HepG2 (cell line): ENCODE results near the gene FGF2. TPM values are rescaled to one million over a fixed set of nuclear protein-coding genes. Genes with fewer than 3 reads are reported as not detected.

Experiments used
- ATAC-seq: fragments of 200-7000 bp; cut with Tn5 transposase; 3 replicates; pipeline ENCODE4 v1.9.1; 2020; ENCODE audit warnings: mild to moderate bottlenecking, moderate library complexity
- BruUV-seq: library from RNA; stranded (reverse); fragments of 400-500 nt; replicated peaks from 2 replicates; lab custom pipeline; 2021; lab: Mats Ljungman, UMichigan
- CTCF ChIA-PET: fragments of 300-600 bp; formaldehyde crosslinking; extraction: SDS; loops from one replicate; lab custom pipeline; 2021; ENCODE audit warnings: low total read pairs, inconsistent platforms, low intra/inter-chr PET ratio; lab: Yijun Ruan, JAX
- POLR2A ChIA-PET: fragments of 350-600 bp; sonication (Branson Sonifier 250); formaldehyde crosslinking; loops from one replicate; lab custom pipeline; 2020; ENCODE audit warnings: antibody characterized with exemption, inconsistent platforms; lab: Yijun Ruan, JAX
- DNase-seq: peaks from one replicate; pipeline ENCODE4 v3.0.0-alpha.2; 2015; ENCODE audit warnings: low spot score
- FAIRE-seq: peaks from 3 replicates; lab custom pipeline; 2011; peaks lifted over from hg19 to GRCh38; lab: Jason Lieb, UNC
- H2AFZ ChIP-seq: one replicate; pipeline ENCODE4 v1.6.1; 2011; ENCODE audit warnings: low read length, inconsistent platforms
- H3K27ac ChIP-seq: fragments of 300-600 bp; 3 replicates; pipeline ENCODE4 v1.8.0; 2011; ENCODE audit warnings: mixed run types, mild to moderate bottlenecking, mixed read lengths, low read length, inconsistent platforms; ENCODE audit not compliant: insufficient read depth; ENCODE audit errors: extremely low read length
- H3K27me3 ChIP-seq, 2 experiments: fragments of 200-600 bp in 1 of 2; 2 replicates in 1 of 2; 3 replicates in 1 of 2; pipeline versions ENCODE4 v1.6.0 to v1.8.0; 2011; ENCODE audit warnings: low read length in 2 of 2, mild to moderate bottlenecking in 2 of 2, moderate library complexity in 2 of 2, inconsistent platforms in 1 of 2; ENCODE audit not compliant: insufficient read depth in 2 of 2, control insufficient read depth in 1 of 2
- H3K36me3 ChIP-seq, 2 experiments: fragments of 200-600 bp in 1 of 2; replicated peaks in 1 of 2; 2 replicates in 1 of 2; 3 replicates in 1 of 2; pipeline versions ENCODE4 v1.5.1 to v1.8.0; 2011; ENCODE audit warnings: low read length in 2 of 2, inconsistent platforms in 1 of 2; ENCODE audit not compliant: insufficient read depth in 2 of 2, control insufficient read depth in 1 of 2
- H3K4me1 ChIP-seq: 2 replicates; pipeline ENCODE4 v1.5.1; 2012; ENCODE audit warnings: low read length, inconsistent platforms; ENCODE audit not compliant: insufficient read depth
- H3K4me2 ChIP-seq: 2 replicates; pipeline ENCODE4 v1.6.0; 2011; ENCODE audit warnings: low read depth, low read length, inconsistent platforms
- H3K4me3 ChIP-seq, 3 experiments: fragments of 200-600 bp in 1 of 3; sonication (generic), shearing (Covaris generic) in 1 of 3; replicated peaks in 1 of 3; 2 replicates each; pipeline ENCODE4 v1.5.1; 2011 to 2016; ENCODE audit warnings: low read length in 3 of 3, inconsistent platforms in 2 of 3, low read depth in 2 of 3, mild to moderate bottlenecking in 2 of 3, control low read depth in 1 of 3, mixed read lengths in 1 of 3; ENCODE audit not compliant: insufficient read depth in 1 of 3
- H3K79me2 ChIP-seq: one replicate; pipeline ENCODE4 v1.6.1; 2011; ENCODE audit warnings: low read length, inconsistent platforms; ENCODE audit not compliant: insufficient read depth
- H3K9ac ChIP-seq: 2 replicates; pipeline ENCODE4 v1.6.0; 2011; ENCODE audit warnings: mild to moderate bottlenecking, low read depth, low read length, inconsistent platforms; ENCODE audit not compliant: insufficient read depth
- H3K9me3 ChIP-seq: 2 replicates; pipeline ENCODE4 v1.5.1; 2012; ENCODE audit warnings: mild to moderate bottlenecking, low read length
- H4K20me1 ChIP-seq: 2 replicates; pipeline ENCODE4 v1.6.0; 2011; ENCODE audit warnings: inconsistent platforms, mild to moderate bottlenecking, low read length, moderate library complexity; ENCODE audit not compliant: insufficient read depth
- ARHGAP35 ChIP-seq: sonication (generic); formaldehyde crosslinking; IDR thresholded peaks from 2 replicates; pipeline ENCODE4 v1.9.0; 2022; ENCODE audit warnings: mild to moderate bottlenecking, inconsistent platforms, moderate library complexity, missing genetic modification reagents, borderline replicate concordance
- CC2D1A ChIP-seq: sonication (generic); formaldehyde crosslinking; IDR thresholded peaks from 2 replicates; pipeline ENCODE4 v1.8.1; 2023; ENCODE audit warnings: mild to moderate bottlenecking, missing genetic modification reagents
- GTF3A ChIP-seq: sonication (generic); formaldehyde crosslinking; conservative IDR thresholded peaks from 2 replicates; pipeline ENCODE4 v1.4.0; 2020; ENCODE audit warnings: mild to moderate bottlenecking, missing genetic modification reagents
- RNF2 ChIP-seq: fragments of 450-650 bp; conservative IDR thresholded peaks from 2 replicates; pipeline ENCODE4 v1.6.1; 2016; ENCODE audit warnings: low read depth
- SMAD9 ChIP-seq: sonication (generic); formaldehyde crosslinking; IDR thresholded peaks from 2 replicates; pipeline ENCODE4 v1.5.1; 2020; ENCODE audit warnings: mild to moderate bottlenecking, missing genetic modification reagents
- ZBTB7A ChIP-seq: sonication (generic); formaldehyde crosslinking; IDR thresholded peaks from 2 replicates; pipeline ENCODE4 v1.8.0; 2022; ENCODE audit warnings: mild to moderate bottlenecking, missing genetic modification reagents
- ZNF12 ChIP-seq: sonication (generic); formaldehyde crosslinking; IDR thresholded peaks from 2 replicates; pipeline ENCODE4 v1.5.0; 2020; ENCODE audit warnings: missing genetic modification reagents
- ZNF44 ChIP-seq: sonication (generic); formaldehyde crosslinking; IDR thresholded peaks from 2 replicates; pipeline ENCODE4 v1.5.1; 2020; ENCODE audit warnings: mild to moderate bottlenecking, missing genetic modification reagents
- ZNF549 ChIP-seq: sonication (generic); formaldehyde crosslinking; IDR thresholded peaks from 2 replicates; pipeline ENCODE4 v1.5.0; 2020; ENCODE audit warnings: missing genetic modification reagents
- in situ Hi-C: cut with HindIII; loops from 2 replicates; pipeline ENCODE4 v1.10.0; 2017; ENCODE audit warnings: low pct_unique_long_range_greater_than_20kb; ENCODE audit not compliant: extremely low pct_ligation_motif_present
- intact Hi-C: fragments of 100-400 bp; cut with micrococcal nuclease; formaldehyde crosslinking; loops from one replicate; pipeline ENCODE4 v1.10.0; 2022; ENCODE audit not compliant: unreplicated experiment
- polyA plus RNA-seq, 8 experiments: library from polyadenylated mRNA; depleted of rRNA in 3 of 8; stranded (reverse) in 7 of 8; unstranded in 1 of 8; fragments of >200 nt; fragmentation: Illumina TruSeq in 4 of 8; extraction: Trizol in 4 of 8; gene quantifications; 2 replicates each; pipeline versions ENCODE4 v1.2.1 to v1.2.3, GENCODE V29; 2011 to 2016; ENCODE audit warnings: low read depth in 4 of 8, missing spikeins in 1 of 8, mixed read lengths in 1 of 8; ENCODE audit not compliant: insufficient read depth in 1 of 8
- total RNA-seq, 5 experiments: library from RNA; depleted of rRNA; stranded (reverse); fragments of >200 nt; fragmentation: Illumina TruSeq; extraction: Trizol; gene quantifications; 2 replicates each; pipeline ENCODE4 v1.2.3, GENCODE V29; 2016; ENCODE audit warnings: low read depth in 1 of 5
- TF ChIP-seq, protein P1 (sequence below): sonication (generic); formaldehyde crosslinking; IDR thresholded peaks from 2 replicates; pipeline ENCODE4 v1.4.0; 2020; ENCODE audit warnings: mild to moderate bottlenecking, missing genetic modification reagents
- TF ChIP-seq, protein P2 (sequence below): sonication (generic); formaldehyde crosslinking; IDR thresholded peaks from 2 replicates; pipeline ENCODE4 v1.4.0; 2020; ENCODE audit warnings: missing genetic modification reagents, borderline replicate concordance
- TF ChIP-seq, protein P3 (sequence below): sonication (generic); formaldehyde crosslinking; IDR thresholded peaks from 2 replicates; pipeline ENCODE4 v1.4.0; 2020; ENCODE audit warnings: missing genetic modification reagents, borderline replicate concordance

Gene FGF2
- total and polyA plus RNA-seq, 2 of the 13 experiments (the other 11 are each of a cell fraction or from before 2014, with no cell fraction given) = 0.01 to 0.02 TPM

DNA sequence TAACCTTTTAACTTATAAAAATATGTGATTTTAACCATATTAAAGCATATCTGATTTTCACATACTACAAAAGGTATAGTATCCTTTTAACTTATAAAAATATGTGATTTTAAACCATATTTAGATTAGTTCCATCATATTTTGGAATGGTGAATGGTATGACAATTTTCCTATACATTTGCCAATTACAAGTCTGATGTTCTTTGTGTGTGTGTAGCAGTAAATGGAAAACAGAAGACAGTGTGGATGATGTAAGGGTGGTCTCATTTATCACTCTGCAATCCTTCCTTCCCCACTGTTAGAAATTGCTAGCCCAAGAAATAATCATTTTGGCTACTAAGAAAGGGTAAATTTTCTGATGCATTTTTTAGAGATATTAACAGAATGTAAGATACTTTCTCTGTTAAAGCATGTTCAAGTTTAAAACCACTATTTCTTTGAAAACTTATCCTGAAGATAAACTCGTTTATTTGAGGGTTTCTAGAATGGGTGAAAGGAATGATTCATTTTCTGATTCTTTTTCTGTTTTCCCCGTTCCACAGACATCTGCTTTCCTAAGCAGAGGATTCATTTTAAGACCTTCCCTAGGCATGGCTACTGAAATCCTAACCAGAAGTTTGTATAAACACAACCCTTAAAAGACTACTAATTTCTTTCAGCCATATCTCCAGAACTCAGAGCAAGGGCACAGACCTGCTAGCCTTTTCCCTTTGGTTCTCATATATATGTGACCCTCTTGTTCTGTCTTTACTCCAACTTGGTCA lies 74.8 kb downstream of the FGF2 start (continued):
- TF ChIP-seq, protein P1, sequence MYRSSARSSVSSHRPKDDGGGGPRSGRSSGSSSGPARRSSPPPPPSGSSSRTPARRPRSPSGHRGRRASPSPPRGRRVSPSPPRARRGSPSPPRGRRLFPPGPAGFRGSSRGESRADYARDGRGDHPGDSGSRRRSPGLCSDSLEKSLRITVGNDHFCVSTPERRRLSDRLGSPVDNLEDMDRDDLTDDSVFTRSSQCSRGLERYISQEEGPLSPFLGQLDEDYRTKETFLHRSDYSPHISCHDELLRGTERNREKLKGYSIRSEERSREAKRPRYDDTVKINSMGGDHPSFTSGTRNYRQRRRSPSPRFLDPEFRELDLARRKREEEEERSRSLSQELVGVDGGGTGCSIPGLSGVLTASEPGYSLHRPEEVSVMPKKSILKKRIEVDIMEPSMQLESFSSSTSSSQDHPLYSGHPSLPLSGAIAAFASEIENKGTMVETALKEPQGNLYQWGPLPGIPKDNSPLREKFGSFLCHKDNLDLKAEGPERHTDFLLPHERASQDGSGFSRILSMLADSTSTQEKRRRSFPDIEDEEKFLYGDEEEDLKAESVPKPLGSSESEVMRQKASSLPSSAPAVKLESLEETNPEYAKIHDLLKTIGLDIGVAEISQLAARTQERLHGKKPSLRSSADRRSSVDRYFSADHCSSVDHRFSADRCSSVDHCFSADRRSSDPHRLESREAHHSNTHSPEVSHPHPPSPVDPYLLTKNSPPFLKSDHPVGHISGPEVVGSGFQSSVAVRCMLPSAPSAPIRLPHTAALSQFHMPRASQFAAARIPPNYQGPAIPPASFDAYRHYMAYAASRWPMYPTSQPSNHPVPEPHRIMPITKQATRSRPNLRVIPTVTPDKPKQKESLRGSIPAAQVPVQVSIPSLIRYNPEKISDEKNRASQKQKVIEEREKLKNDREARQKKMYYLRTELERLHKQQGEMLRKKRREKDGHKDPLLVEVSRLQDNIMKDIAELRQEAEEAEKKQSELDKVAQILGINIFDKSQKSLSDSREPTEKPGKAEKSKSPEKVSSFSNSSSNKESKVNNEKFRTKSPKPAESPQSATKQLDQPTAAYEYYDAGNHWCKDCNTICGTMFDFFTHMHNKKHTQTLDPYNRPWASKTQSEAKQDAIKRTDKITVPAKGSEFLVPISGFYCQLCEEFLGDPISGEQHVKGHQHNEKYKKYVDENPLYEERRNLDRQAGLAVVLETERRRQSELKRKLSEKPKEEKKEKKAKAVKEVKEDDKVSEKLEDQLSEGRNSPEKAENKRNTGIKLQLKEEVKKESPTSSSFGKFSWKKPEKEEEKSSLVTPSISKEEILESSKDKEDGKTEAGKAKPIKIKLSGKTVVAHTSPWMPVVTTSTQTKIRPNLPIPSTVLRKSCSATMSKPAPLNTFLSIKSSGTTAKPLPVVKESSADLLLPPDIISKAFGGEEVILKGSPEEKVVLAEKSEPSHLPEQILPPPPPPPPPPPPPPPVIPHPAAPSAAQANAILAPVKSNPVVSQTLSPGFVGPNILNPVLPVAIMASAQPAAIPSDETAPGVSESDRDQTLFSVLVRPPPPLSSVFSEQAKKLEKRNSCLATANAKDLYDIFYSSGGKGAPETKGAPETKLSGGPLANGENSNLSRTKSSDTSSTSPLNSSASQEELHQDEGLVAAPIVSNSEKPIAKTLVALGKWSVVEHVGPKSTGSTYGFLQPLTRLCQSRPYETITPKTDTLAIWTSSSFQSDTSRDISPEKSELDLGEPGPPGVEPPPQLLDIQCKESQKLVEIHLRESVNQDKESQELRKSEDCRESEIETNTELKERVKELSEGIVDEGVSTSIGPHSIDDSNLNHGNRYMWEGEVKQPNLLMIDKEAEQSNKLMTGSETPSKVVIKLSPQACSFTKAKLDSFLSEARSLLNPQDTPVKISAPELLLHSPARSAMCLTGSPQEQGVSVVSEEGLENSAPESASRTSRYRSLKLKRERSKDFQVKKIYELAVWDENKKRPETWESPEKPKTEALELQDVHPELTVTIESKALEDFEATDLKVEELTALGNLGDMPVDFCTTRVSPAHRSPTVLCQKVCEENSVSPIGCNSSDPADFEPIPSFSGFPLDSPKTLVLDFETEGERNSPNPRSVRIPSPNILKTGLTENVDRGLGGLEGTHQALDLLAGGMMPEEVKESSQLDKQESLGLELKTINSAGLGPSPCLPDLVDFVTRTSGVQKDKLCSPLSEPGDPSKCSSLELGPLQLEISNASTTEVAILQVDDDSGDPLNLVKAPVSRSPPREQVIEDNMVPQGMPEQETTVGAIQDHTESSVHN (CRISPR knock-in tag) = no peak

DNA sequence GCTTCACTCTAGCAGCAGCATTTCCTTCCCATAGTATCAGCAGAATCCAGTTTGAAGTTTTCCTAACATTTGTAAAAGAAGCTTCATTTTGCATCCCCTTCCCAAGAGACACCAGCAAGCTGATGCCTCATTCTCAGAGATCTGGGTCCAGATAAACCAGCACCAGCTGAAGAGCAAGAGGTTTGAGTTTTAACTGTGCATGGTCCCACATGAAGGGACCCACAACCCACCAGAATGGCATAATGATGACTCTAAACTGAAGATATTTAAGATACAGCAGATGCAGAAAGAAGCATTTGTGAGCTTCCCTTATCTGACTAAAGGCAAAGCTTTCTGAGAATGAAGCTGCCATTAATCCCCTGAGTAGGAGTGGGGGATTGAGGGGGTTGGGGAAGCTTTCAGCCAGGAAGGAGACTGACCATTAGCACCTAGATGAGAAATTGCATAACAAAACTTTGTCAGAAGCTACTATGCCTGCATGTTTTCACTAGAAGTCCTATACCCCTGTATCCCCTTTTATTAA lies 77.2 kb downstream of the FGF2 start:
- H3K9me3 ChIP-seq = no peaks in the 10 kb centered on the region
- H3K4me3 ChIP-seq = no peak overlapping the region
- no peaks in the 10 kb centered on the region for H3K36me3 ChIP-seq
- intact Hi-C loops (no loop called here), in situ Hi-C loops (no loop called here)
- ChIA-PET POLR2A (no interaction called here), CTCF (no interaction called here)
- no peak overlapping the region for H2AFZ ChIP-seq
- no peaks in the 10 kb centered on the region for H3K79me2 ChIP-seq
- H3K9ac ChIP-seq = no peak overlapping the region
- no peaks in the 10 kb centered on the region for H4K20me1 ChIP-seq
- H3K27ac ChIP-seq = no peak overlapping the region
- ATAC-seq (no peak), FAIRE-seq (no peak), DNase-seq (no peak)
- H3K4me1 ChIP-seq = no peaks in the 10 kb centered on the region
- no TSS peak for BruUV-seq
- H3K27me3 ChIP-seq = no peaks in the 10 kb centered on the region
- H3K4me2 ChIP-seq = no peak overlapping the region
- no peak for TF ChIP-seq CC2D1A (CRISPR knock-in tag)
- no peak for TF ChIP-seq ZNF44 (CRISPR knock-in tag)
- TF ChIP-seq ARHGAP35 = no peak
- TF ChIP-seq ZBTB7A (CRISPR knock-in tag) = no peak
- no peak for TF ChIP-seq RNF2
- TF ChIP-seq GTF3A (CRISPR knock-in tag) = no peak
- no peak for TF ChIP-seq SMAD9 (CRISPR knock-in tag)
- TF ChIP-seq, protein P2, sequence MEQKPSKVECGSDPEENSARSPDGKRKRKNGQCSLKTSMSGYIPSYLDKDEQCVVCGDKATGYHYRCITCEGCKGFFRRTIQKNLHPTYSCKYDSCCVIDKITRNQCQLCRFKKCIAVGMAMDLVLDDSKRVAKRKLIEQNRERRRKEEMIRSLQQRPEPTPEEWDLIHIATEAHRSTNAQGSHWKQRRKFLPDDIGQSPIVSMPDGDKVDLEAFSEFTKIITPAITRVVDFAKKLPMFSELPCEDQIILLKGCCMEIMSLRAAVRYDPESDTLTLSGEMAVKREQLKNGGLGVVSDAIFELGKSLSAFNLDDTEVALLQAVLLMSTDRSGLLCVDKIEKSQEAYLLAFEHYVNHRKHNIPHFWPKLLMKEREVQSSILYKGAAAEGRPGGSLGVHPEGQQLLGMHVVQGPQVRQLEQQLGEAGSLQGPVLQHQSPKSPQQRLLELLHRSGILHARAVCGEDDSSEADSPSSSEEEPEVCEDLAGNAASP (CRISPR knock-in tag) = no peak
- TF ChIP-seq, protein P3, sequence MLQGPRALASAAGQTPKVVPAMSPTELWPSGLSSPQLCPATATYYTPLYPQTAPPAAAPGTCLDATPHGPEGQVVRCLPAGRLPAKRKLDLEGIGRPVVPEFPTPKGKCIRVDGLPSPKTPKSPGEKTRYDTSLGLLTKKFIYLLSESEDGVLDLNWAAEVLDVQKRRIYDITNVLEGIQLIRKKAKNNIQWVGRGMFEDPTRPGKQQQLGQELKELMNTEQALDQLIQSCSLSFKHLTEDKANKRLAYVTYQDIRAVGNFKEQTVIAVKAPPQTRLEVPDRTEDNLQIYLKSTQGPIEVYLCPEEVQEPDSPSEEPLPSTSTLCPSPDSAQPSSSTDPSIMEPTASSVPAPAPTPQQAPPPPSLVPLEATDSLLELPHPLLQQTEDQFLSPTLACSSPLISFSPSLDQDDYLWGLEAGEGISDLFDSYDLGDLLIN = no peak
- no peak for TF ChIP-seq ZNF549 (CRISPR knock-in tag)
- TF ChIP-seq ZNF12 (CRISPR knock-in tag) = no peak
